Neuron (in vitro differentiated cells): Measurements from ENCODE around the gene ZNF195.
"Not testable (repeated sequence)": the region's sequence is repeated elsewhere in the genome, so short reads cannot be mapped to it uniquely, and the experiment has no call there.

Experiments used
- H2AFZ ChIP-seq: one replicate; pipeline ENCODE4 v1.6.1; 2013; ENCODE audit warnings: low read depth, mild to moderate bottlenecking, inconsistent platforms, low read length, moderate library complexity
- H3K27me3 ChIP-seq: one replicate; pipeline ENCODE4 v1.6.1; 2013; ENCODE audit warnings: low read length; ENCODE audit not compliant: insufficient read depth
- H3K36me3 ChIP-seq: one replicate; pipeline ENCODE4 v1.6.1; 2013; ENCODE audit warnings: low read length; ENCODE audit not compliant: insufficient read depth
- H3K4me1 ChIP-seq: one replicate; pipeline ENCODE4 v1.6.1; 2013; ENCODE audit warnings: low read length; ENCODE audit not compliant: insufficient read depth
- H3K4me3 ChIP-seq: 2 replicates; pipeline ENCODE4 v1.5.1; 2013; ENCODE audit warnings: mild to moderate bottlenecking, low read length, moderate library complexity
- H3K9me3 ChIP-seq: one replicate; pipeline ENCODE4 v1.6.1; 2013; ENCODE audit warnings: low read length

Gene ZNF195

GRCh38 chr11:3412837-3413236 is 33.9 kb upstream of the ZNF195 start:
- Histone ChIP-seq H3K9me3 (no peaks in the 10 kb centered on the region), H3K4me1 (no peaks in the 10 kb centered on the region), H3K27me3 (no peaks in the 10 kb centered on the region), H2AFZ (no peak overlapping the region), H3K4me3 (no peak overlapping the region), H3K36me3 (no peaks in the 10 kb centered on the region)

GRCh38 chr11:3408722-3409121 is 29.8 kb upstream of the ZNF195 start:
- H3K27me3 ChIP-seq, H3K9me3 ChIP-seq, H3K4me1 ChIP-seq, H3K36me3 ChIP-seq, H2AFZ ChIP-seq, H3K4me3 ChIP-seq: not testable (repeated sequence)

- H2AFZ ChIP-seq, H3K4me3 ChIP-seq, H3K36me3 ChIP-seq, H3K9me3 ChIP-seq, H3K27me3 ChIP-seq, H3K4me1 ChIP-seq: not testable (repeated sequence)
Observed at GRCh38 chr11:3408058-3408605, 29.2 kb upstream of the ZNF195 start.

- H3K9me3 ChIP-seq, H3K4me3 ChIP-seq, H3K36me3 ChIP-seq, H3K27me3 ChIP-seq, H3K4me1 ChIP-seq, H2AFZ ChIP-seq: not testable (repeated sequence)
Observed at GRCh38 chr11:3406937-3407336, 28.0 kb upstream of the ZNF195 start.

- H3K4me3 ChIP-seq, H3K9me3 ChIP-seq, H3K36me3 ChIP-seq, H3K27me3 ChIP-seq, H2AFZ ChIP-seq, H3K4me1 ChIP-seq: not testable (repeated sequence)
Observed at GRCh38 chr11:3406223-3406875, 27.4 kb upstream of the ZNF195 start.

- not testable (repeated sequence) for H2AFZ ChIP-seq, H3K27me3 ChIP-seq, H3K4me3 ChIP-seq, H3K9me3 ChIP-seq, H3K4me1 ChIP-seq, H3K36me3 ChIP-seq
Observed at GRCh38 chr11:3404076-3404925, 25.4 kb upstream of the ZNF195 start.

GRCh38 chr11:3402861-3403250 is 23.9 kb upstream of the ZNF195 start:
- not testable (repeated sequence) for H3K4me1 ChIP-seq, H3K9me3 ChIP-seq, H3K4me3 ChIP-seq, H2AFZ ChIP-seq, H3K36me3 ChIP-seq, H3K27me3 ChIP-seq

GRCh38 chr11:3402181-3402860 is 23.4 kb upstream of the ZNF195 start:
- not testable (repeated sequence) for H3K9me3 ChIP-seq, H3K4me1 ChIP-seq, H2AFZ ChIP-seq, H3K27me3 ChIP-seq, H3K36me3 ChIP-seq, H3K4me3 ChIP-seq

- not testable (repeated sequence) for H3K27me3 ChIP-seq, H3K4me1 ChIP-seq, H2AFZ ChIP-seq, H3K4me3 ChIP-seq, H3K9me3 ChIP-seq, H3K36me3 ChIP-seq
Observed at GRCh38 chr11:3401052-3401451, 22.1 kb upstream of the ZNF195 start.

GRCh38 chr11:3398509-3398908 is 19.6 kb upstream of the ZNF195 start:
- H3K4me1 ChIP-seq, H3K9me3 ChIP-seq, H3K36me3 ChIP-seq, H3K27me3 ChIP-seq, H3K4me3 ChIP-seq, H2AFZ ChIP-seq: not testable (repeated sequence)

- not testable (repeated sequence) for H3K4me1 ChIP-seq, H3K9me3 ChIP-seq, H2AFZ ChIP-seq, H3K27me3 ChIP-seq, H3K4me3 ChIP-seq, H3K36me3 ChIP-seq
Observed at GRCh38 chr11:3398106-3398505, 19.2 kb upstream of the ZNF195 start.

GRCh38 chr11:3397210-3397609 is 18.3 kb upstream of the ZNF195 start:
- not testable (repeated sequence) for H3K36me3 ChIP-seq, H3K27me3 ChIP-seq, H3K4me1 ChIP-seq, H3K4me3 ChIP-seq, H2AFZ ChIP-seq, H3K9me3 ChIP-seq

- H2AFZ ChIP-seq, H3K36me3 ChIP-seq, H3K4me3 ChIP-seq, H3K4me1 ChIP-seq, H3K9me3 ChIP-seq, H3K27me3 ChIP-seq: not testable (repeated sequence)
Observed at GRCh38 chr11:3395468-3395867, 16.5 kb upstream of the ZNF195 start.
